ENCODE measurements around the gene SUN2.

Gene SUN2

DNA sequence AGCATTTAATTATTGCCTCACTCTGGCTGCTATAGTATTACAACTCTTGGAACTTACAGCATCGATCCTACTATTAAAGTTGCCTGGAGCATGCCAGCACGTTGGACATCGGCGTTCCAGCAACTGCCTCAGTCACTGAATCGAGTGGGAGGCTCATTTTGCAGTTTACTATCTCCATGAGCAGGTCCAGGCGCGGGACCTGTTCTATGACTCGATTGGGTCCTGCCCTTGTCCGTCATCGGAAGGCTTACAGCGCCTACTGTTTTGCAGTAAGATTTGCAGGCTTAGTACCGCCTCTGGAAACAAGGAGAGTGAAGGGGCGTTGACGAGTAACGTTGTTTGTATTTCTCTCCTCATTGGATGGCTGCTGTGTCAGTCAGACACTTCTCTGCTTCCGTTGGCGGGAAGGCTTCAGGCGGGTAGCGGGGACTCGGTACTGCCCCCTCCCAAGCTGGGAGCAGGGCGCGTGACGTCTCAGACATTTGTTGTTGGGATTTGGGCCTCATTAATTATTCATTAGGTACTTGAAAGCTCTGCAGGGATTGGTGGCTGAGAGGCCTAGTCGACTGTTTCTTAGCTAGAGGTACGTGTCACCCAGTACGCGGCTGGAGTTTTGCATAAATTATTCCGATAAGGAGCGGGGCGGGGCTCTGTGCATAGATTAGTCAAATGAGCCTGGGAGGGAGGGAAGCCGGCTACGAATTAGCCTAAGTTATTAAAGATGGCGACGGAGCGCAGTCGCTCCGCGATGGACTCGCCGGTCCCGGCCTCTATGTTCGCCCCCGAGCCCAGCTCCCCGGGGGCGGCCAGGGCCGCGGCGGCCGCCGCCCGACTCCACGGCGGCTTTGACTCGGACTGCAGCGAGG is 50.3 kb downstream of the SUN2 start, which contains the start of gene GTPBP1:
GTPBP1 (plus strand) TSS at position 710 of the 866 bp plus-strand sequence; CDS start at position 722, 12 bp downstream.
- Mint-ChIP-seq H3K4me1 (ENCODE audit: low read depth) (peaks cover 48% of the 10 kb centered on the region), H3K36me3 (ENCODE audit: low read depth) (peaks cover 24% of the 10 kb centered on the region)

DNA sequence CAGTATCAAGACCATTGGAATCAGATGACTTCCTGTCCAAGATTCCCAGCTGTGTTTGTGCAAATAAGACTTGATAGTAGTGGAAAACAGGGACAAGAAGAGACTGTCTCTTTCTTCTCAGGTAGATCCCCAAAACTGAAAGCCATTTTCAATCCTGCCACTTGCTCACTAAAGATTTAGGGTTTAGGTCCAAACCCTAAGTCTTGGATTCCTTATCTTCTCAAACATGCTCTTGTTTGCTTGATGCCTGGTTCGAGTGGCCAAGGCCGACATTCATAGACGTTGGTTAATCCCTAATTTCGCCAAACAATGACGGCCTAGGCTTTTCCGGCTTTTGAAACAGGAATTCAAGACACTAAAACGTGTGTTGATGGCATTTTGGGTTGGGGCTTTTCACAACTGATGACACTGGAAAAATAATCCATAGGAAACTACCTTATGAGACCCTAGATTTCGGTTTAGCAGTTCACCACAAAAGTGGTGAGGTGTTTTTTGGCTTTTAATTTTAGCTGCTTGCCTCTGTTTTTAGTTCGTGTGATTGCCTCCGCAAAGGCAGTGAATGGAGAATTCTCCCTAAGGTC is 51.1 kb downstream of the SUN2 start:
- H3K4me1 Mint-ChIP-seq (ENCODE audit: low read depth): peaks cover 50% of the 10 kb centered on the region
- intact Hi-C loops (cut with micrococcal nuclease): loop anchor here (2.0 kb wide), 1 partner anchor 52 kb away; no protein-coding TSS in a partner anchor
- peak overlapping the region; percentile 85 for H3K27ac Mint-ChIP-seq
- H3K4me3 Mint-ChIP-seq: peak overlapping the region; percentile 81
- peaks cover 27% of the 10 kb centered on the region for H3K36me3 Mint-ChIP-seq (ENCODE audit: low read depth)
- H3K9me3 Mint-ChIP-seq: no peaks in the 10 kb centered on the region
- no peaks in the 10 kb centered on the region for H3K27me3 Mint-ChIP-seq

More for the DNA sequence above, 50.3 kb downstream of the SUN2 start, which contains the start of gene GTPBP1:
- Mint-ChIP-seq H3K27ac (peak within 1 kb of the TSS; percentile 85), H3K27me3 (no peaks in the 10 kb centered on the region), H3K4me3 (peak within 1 kb of the TSS; percentile 81), H3K9me3 (no peaks in the 10 kb centered on the region)
- intact Hi-C loops (cut with micrococcal nuclease): loop anchor here (2.0 kb wide), 1 partner anchor 51 kb away; no protein-coding TSS in a partner anchor

DNA sequence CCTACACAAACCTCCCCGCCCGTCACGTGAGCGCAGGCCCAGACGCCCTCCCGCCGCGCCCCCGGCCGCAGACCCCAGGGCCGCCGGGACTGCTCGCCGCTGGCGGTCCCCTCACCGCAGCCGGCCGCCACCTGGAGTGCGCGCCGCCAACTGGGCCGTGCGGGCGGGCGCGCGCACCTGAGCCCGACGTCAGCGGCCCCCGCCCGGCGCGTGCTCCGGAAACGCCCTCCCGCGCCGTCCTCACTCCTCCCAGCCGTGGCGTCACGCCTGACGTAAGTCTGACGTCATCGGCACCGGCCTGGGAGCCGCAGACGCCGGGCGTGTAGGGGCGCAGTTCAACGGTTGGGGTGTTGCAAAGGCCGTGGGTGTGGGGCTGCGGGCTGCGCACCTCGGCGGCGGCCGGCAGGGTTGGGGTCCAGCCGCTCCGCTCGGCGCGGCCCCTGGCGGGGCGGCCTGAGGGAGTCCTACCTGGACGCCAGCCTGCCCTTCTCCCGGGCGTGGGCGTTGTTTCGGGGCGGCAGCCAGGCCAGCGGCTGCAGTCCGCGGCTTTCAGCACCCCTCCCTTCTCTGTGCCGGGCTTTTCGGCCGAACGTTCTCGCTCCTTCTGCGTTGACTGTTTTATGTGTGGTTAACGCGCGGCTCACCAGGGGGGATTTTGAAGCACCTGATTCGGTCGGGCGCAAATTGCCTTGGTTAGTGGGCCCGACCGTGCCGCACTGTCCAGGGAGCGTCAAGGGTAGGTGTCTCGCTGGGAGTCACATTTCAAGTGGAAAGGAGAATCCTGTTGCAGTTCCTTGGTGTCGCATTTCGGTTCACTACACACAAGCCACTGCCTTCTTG is 54.8 kb downstream of the SUN2 start, which contains the start of gene JOSD1:
JOSD1 (minus strand) TSS at position 155 of the 840 bp plus-strand sequence. CDS start 956 bp downstream, outside the sequence.
- H3K4me3 Mint-ChIP-seq: peak within 1 kb of the TSS; percentile 77

DNA sequence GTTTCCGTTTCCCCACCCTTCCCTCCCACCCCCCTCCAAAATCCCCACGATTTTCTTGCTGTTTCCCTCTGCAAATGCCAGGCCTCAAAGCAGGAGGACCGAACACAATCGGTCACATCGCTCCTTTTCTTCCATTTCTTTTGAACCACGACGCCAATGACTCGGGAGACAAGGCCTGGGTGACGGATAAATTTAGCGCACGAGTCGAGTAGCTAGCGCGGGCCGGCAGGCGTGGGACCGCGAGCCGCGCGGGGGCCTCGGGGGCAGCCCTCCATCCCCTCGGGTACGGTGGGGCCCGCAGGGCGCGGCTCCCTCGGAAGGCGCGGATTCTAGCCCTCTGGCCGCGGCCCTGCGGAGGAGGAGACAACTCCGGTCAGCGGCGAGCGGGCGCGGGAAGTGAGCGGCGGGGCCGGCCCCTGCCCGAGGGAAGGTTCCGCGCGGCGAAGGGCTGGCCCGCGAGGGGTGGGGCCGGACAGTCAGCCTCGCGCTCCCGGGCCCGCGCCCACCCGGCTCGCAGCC is 55.5 kb downstream of the SUN2 start:
- Mint-ChIP-seq H3K4me1 (ENCODE audit: low read depth) (peaks cover 54% of the 10 kb centered on the region), H3K36me3 (ENCODE audit: low read depth) (peaks cover 31% of the 10 kb centered on the region), H3K27ac (peak overlapping the region; percentile 90), H3K27me3 (no peaks in the 10 kb centered on the region), H3K4me3 (peak overlapping the region; percentile 77), H3K9me3 (no peaks in the 10 kb centered on the region)
- intact Hi-C loops (cut with micrococcal nuclease): no loop called here

More for the DNA sequence above, 54.8 kb downstream of the SUN2 start, which contains the start of gene JOSD1:
- no peaks in the 10 kb centered on the region for H3K27me3 Mint-ChIP-seq
- peak within 1 kb of the TSS; percentile 90 for H3K27ac Mint-ChIP-seq
- intact Hi-C loops (cut with micrococcal nuclease): no loop called here
- H3K36me3 Mint-ChIP-seq (ENCODE audit: low read depth): peaks cover 31% of the 10 kb centered on the region
- H3K4me1 Mint-ChIP-seq (ENCODE audit: low read depth): peaks cover 51% of the 10 kb centered on the region
- no peaks in the 10 kb centered on the region for H3K9me3 Mint-ChIP-seq

DNA sequence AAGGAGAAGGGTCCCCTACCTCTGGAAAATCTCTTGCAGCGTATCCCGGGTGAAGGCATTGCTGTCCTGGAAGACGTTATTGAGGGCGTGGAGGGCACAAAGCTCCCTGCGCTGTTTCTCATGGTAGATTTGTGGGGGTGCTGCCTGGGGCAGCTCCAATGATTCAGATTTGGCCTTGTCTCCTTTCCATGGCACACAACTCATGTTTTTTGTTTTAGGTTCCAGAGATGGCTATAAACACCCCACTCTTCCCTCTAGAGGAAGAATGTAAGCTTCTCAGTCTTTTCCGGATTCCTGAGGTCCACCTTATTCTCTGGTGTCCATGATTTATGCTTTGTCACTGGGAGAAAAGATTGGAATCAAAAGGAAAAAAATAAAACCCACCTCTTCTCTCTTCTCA is 56.0 kb downstream of the SUN2 start:
- peaks cover 36% of the 10 kb centered on the region for H3K36me3 Mint-ChIP-seq (ENCODE audit: low read depth)
- intact Hi-C loops (cut with micrococcal nuclease): no loop called here
- H3K9me3 Mint-ChIP-seq: no peaks in the 10 kb centered on the region
- H3K27ac Mint-ChIP-seq: peak overlapping the region; percentile 90
- peak overlapping the region; percentile 77 for H3K4me3 Mint-ChIP-seq
- H3K27me3 Mint-ChIP-seq: no peaks in the 10 kb centered on the region
- peaks cover 50% of the 10 kb centered on the region for H3K4me1 Mint-ChIP-seq (ENCODE audit: low read depth)

DNA sequence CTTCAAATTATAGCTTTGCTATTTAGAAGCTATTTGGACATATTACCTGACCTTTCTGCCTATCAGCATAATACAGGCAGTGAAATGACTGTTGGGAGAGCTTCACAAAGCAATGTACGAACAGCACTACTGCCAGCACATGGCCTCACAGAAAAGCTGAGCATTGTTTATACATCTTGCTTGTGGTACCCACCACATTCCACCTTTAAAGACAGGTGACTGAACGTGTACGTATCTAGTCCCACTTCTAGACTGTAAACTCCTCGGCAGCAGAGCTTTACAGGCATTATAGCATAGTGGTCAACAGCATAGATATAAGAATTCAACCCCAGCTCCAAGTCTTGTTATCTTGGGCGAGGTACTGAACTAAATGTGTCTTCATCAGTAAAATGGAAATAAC is 56.7 kb downstream of the SUN2 start:
- Mint-ChIP-seq H3K27me3 (no peaks in the 10 kb centered on the region), H3K9me3 (no peaks in the 10 kb centered on the region), H3K27ac (no peak overlapping the region), H3K36me3 (ENCODE audit: low read depth) (peaks cover 42% of the 10 kb centered on the region), H3K4me3 (peak overlapping the region; percentile 77), H3K4me1 (ENCODE audit: low read depth) (peaks cover 46% of the 10 kb centered on the region)
- intact Hi-C loops (cut with micrococcal nuclease): no loop called here

DNA sequence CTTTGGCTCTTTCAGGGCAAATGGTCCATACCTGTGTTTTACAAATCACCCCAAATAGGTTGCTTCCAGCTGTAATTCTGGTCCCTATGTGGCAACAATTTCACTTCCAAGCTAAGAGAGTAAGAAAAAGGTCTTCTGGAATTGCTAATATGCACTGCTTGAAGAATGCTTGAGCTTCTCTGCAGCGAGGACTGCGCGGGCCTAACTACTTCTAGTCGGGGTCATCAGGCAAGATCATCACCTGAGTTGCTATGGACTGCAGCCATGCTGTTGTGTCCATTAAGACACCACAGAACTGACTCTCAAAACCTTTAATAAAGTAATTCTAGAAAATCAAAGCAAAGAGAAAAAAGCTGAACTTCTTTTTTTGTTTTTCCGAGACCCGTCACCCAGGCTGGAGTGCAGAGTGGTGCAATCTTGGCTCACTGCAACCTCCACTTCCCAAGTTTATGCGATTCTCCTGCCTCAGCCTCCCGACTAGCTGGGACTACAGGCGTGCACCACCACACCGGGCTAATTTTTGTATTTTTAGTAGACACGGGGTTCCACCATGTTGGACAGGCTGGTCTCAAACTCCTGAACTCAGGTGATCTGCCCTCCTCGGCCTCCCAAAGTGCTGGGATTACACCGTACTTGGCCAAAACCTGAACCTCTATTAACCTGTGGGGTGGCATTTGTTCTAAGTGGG is 57.2 kb downstream of the SUN2 start:
- no peaks in the 10 kb centered on the region for H3K9me3 Mint-ChIP-seq
- H3K27ac Mint-ChIP-seq: no peak overlapping the region
- intact Hi-C loops (cut with micrococcal nuclease): no loop called here
- no peaks in the 10 kb centered on the region for H3K27me3 Mint-ChIP-seq
- H3K4me3 Mint-ChIP-seq: peak overlapping the region; percentile 77
- H3K36me3 Mint-ChIP-seq (ENCODE audit: low read depth): peaks cover 47% of the 10 kb centered on the region
- H3K4me1 Mint-ChIP-seq (ENCODE audit: low read depth): peaks cover 49% of the 10 kb centered on the region

DNA sequence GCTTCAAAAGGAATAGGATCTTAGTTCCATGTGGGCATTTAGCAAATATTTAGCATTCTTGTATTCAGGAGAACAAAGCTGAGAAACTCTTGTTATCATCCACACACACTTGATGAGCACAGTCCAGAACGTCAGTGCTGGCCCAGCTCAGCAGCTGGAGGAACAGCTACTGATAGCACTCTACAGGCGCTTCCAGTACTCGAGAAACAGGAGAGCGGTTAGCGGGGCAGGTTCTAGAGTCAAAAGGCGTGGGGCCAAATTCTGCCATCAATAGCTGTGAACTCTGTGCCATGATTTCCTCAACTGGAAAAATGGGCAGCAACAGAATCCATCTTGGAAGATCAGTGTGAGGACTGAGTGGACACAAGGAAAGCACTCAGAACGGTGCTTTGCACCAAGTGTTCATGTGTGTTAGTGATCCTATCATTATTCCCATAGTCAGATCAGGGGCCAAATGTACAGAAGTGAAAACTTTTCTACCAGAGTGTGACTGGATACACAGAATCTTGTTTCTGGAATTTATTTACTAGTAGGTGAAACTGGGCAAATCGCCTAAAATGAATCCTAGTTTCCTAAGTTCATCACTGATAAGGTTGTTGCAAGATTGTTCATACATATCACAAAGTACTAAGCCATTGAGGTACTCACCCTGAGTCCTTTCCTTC is 58.2 kb downstream of the SUN2 start:
- Mint-ChIP-seq H3K36me3 (ENCODE audit: low read depth) (peaks cover 57% of the 10 kb centered on the region), H3K27me3 (no peaks in the 10 kb centered on the region), H3K4me3 (peak overlapping the region; percentile 53), H3K4me1 (ENCODE audit: low read depth) (peaks cover 58% of the 10 kb centered on the region), H3K9me3 (no peaks in the 10 kb centered on the region), H3K27ac (peak overlapping the region; percentile 87)
- intact Hi-C loops (cut with micrococcal nuclease): no loop called here

DNA sequence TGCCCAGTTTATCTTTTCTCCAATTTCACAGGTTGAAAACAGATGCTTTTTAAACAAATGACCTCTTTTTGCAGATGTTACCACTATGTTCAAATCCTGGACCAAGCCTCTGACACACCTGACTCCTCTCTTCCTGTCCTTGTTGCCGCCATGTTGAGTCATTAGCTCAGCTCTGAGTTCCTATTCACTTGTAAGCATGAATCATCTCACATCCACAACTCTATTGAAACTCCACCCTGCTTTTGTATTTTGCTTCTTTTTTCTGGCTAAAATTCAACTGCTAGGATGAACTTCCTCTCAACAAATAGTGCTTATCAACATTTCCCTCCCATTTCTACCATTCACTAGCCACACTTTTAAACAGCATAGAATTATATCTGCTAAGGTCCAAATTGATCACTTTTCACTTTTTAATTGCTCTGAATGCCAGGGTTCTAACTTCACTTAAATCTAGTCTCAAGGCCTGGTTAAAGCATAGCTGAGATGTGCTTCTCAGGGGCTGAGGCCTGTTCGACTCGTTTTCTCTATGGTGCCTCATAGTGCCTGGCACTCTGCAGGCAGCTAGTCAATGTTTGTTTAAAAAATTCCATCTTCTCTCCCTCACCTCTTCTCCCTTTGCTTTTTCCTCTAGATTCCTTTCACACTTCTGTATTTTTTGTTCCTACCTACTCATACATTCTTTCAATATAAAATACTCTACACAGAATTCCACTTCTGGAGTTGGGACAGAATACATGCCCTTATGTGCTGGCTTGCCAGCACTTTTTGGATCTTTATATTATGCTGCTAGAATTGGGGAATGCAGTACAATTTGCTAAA is 59.0 kb downstream of the SUN2 start:
- intact Hi-C loops (cut with micrococcal nuclease): no loop called here
- H3K27ac Mint-ChIP-seq: peak overlapping the region; percentile 87
- H3K4me1 Mint-ChIP-seq (ENCODE audit: low read depth): peaks cover 58% of the 10 kb centered on the region
- no peaks in the 10 kb centered on the region for H3K9me3 Mint-ChIP-seq
- H3K4me3 Mint-ChIP-seq: peak overlapping the region; percentile 53
- peaks cover 64% of the 10 kb centered on the region for H3K36me3 Mint-ChIP-seq (ENCODE audit: low read depth)
- H3K27me3 Mint-ChIP-seq: no peaks in the 10 kb centered on the region

DNA sequence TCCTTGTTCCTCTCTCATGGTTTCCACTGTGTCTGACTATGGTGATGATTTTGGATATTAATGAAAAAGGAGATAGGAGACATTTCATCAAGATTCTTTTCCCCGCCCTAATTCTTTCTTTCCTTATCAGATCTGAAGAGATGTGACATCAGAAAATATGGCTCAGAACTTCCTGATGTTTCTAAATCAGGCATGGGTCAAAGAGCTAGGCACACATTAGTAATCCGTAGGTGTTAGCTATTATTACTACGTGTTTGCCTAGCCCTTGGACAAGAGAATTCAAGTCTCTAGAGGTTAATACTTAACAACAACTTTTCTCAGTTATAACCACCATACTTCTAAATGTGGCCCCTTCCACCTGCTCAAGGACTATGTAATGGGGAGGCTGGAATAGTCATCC is 60.9 kb downstream of the SUN2 start:
- Mint-ChIP-seq H3K4me3 (no peak overlapping the region), H3K4me1 (ENCODE audit: low read depth) (peaks cover 56% of the 10 kb centered on the region), H3K9me3 (no peaks in the 10 kb centered on the region), H3K27ac (no peak overlapping the region), H3K36me3 (ENCODE audit: low read depth) (peaks cover 68% of the 10 kb centered on the region), H3K27me3 (no peaks in the 10 kb centered on the region)
- intact Hi-C loops (cut with micrococcal nuclease): no loop called here

DNA sequence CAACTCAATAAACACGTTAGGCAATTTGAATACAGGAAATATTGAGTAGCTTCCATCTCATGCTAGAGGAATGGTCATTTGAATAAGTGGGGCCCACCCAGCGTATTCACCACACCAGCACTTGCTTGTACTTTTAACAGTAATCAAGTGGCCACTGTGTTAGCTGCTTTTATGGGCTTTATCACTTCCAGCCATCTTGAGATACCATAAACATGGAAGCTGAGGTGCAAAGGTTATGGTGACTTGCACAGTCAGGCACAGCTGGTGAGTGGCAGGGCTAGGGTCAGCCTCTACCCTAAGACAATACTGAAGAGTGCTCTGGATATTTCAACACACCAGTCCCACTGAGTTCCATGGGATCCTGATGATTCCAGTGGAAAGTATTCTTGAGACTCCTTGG is 61.7 kb downstream of the SUN2 start:
- no peaks in the 10 kb centered on the region for H3K9me3 Mint-ChIP-seq
- H3K36me3 Mint-ChIP-seq (ENCODE audit: low read depth): peaks cover 72% of the 10 kb centered on the region
- no peak overlapping the region for H3K4me3 Mint-ChIP-seq
- H3K27ac Mint-ChIP-seq: no peak overlapping the region
- intact Hi-C loops (cut with micrococcal nuclease): no loop called here
- H3K4me1 Mint-ChIP-seq (ENCODE audit: low read depth): peaks cover 50% of the 10 kb centered on the region
- H3K27me3 Mint-ChIP-seq: no peaks in the 10 kb centered on the region

DNA sequence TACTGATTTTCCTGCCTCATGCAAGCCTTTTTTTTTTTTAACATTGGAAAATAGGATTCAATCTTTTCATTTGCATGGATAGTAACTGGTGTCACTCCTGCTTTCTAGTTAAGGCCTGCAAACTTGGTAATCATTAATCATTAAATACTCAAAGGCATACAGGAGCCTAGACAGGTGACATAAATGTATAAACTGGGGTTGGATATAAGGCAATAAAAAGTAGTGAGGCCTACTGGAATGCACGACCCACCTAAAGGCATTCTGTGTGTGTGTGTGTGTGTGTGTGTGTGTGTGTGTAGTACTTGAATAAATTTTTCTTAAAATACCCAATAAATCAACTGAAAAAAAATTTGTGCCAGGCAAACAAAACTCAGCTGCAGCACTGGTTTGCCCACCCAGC is 66.1 kb downstream of the SUN2 start:
- no peaks in the 10 kb centered on the region for H3K9me3 Mint-ChIP-seq
- peaks cover 97% of the 10 kb centered on the region for H3K36me3 Mint-ChIP-seq (ENCODE audit: low read depth)
- H3K27me3 Mint-ChIP-seq: no peaks in the 10 kb centered on the region
- H3K4me3 Mint-ChIP-seq: no peak overlapping the region
- no peak overlapping the region for H3K27ac Mint-ChIP-seq
- intact Hi-C loops (cut with micrococcal nuclease): loop anchor here (10.0 kb wide), 1 partner anchor 185 kb away; the partner anchor contains the start of gene DDX17
- peaks cover 18% of the 10 kb centered on the region for H3K4me1 Mint-ChIP-seq (ENCODE audit: low read depth)

Data from dendritic cell treated with granulocyte-macrophage colony-stimulating factor and Interleukin-4, amounts not matched to agents 40 ng/mL and 50 ng/mL, for 4 days (primary cell).